HEK293T (cell line): ENCODE measurements around the gene KDM4C.

Experiments used
- ARNT ChIP-seq: fragments of 450-650 bp; IDR thresholded peaks from 2 replicates; pipeline ENCODE4 v1.6.1; 2017; ENCODE audit warnings: mild to moderate bottlenecking
- BHLHE40 ChIP-seq: fragments of 450-650 bp; IDR thresholded peaks from 2 replicates; pipeline ENCODE4 v1.6.1; 2016; ENCODE audit warnings: mild to moderate bottlenecking, moderate library complexity, borderline replicate concordance
- CTBP1 ChIP-seq: fragments of 450-650 bp; IDR thresholded peaks from 2 replicates; pipeline ENCODE4 v1.6.1; 2016; ENCODE audit warnings: borderline replicate concordance
- ELF4 ChIP-seq: fragments of 450-650 bp; IDR thresholded peaks from 2 replicates; pipeline ENCODE4 v1.6.1; 2017; ENCODE audit warnings: antibody characterized with exemption
- FOXA1 ChIP-seq: fragments of 450-650 bp; IDR thresholded peaks from 2 replicates; pipeline ENCODE4 v1.6.1; 2016; ENCODE audit warnings: mild to moderate bottlenecking
- FOXK2 ChIP-seq: fragments of 450-650 bp; IDR thresholded peaks from 2 replicates; pipeline ENCODE4 v1.6.1; 2016; ENCODE audit warnings: mild to moderate bottlenecking
- FOXM1 ChIP-seq: fragments of 450-650 bp; IDR thresholded peaks from 2 replicates; pipeline ENCODE4 v1.6.1; 2017; ENCODE audit warnings: mild to moderate bottlenecking, borderline replicate concordance
- NFRKB ChIP-seq: fragments of 450-650 bp; IDR thresholded peaks from 2 replicates; pipeline ENCODE4 v1.6.1; 2016; ENCODE audit warnings: mild to moderate bottlenecking, moderate library complexity
- PKNOX1 ChIP-seq: fragments of 450-650 bp; IDR thresholded peaks from 2 replicates; pipeline ENCODE4 v1.6.1; 2016
- SP1 ChIP-seq: fragments of 450-650 bp; IDR thresholded peaks from 2 replicates; pipeline ENCODE4 v1.6.1; 2017
- SUZ12 ChIP-seq: fragments of 450-650 bp; IDR thresholded peaks from 2 replicates; pipeline ENCODE4 v1.6.1; 2016; ENCODE audit warnings: mild to moderate bottlenecking
- TARDBP ChIP-seq: fragments of 450-650 bp; IDR thresholded peaks from 2 replicates; pipeline ENCODE4 v1.6.1; 2016
- ZNF384 ChIP-seq: fragments of 450-650 bp; IDR thresholded peaks from 2 replicates; pipeline ENCODE4 v1.6.1; 2016

DNA sequence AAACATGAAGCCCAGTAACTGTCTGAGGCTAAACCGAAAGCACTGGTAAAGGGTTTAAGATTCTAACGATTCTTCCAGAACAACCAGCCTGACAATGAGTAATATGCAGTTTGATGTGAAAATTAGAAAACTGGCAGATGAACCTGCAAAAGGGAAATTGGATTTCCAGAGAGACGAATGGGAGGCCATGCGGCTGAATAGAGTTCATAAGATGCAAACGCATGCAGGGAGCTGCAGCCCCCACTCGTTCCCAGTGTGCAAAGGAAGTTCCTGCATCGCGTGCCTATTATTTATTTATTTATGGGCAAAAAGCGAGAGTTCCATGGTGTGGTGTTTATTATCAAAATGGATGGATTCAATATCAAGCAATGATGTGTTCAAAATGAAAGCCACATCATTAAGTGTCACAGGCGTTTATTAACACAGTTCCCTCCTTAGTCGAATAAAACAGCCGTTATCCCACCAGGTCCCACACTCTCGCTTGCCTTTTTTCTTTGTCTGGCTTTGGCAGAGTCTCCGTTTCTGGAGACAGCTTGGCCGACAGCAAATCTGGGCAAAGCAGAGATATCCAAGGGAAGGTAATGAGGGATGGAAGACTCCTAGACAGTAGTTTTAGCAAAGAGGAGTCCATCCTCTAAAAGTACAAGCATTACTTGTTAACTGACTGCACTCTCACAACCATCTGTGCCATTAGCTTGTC is 451.4 kb downstream of the KDM4C start:
- TF ChIP-seq SUZ12 (no peak), CTBP1 (no peak), FOXA1 (no peak), NFRKB (no peak), BHLHE40 (no peak), FOXM1 (no peak), FOXK2 (no peak), TARDBP (no peak), SP1 (no peak), PKNOX1 (no peak), ZNF384 (no peak), ELF4 (no peak), ARNT (no peak)
